Progenitor cell of endocrine pancreas (in vitro differentiated cells): Measurements from ENCODE around the gene YJU2. TPM values are rescaled to one million over a fixed set of nuclear protein-coding genes. Genes with fewer than 3 reads are reported as not detected.

Experiments used
- DNase-seq: peaks from one replicate; pipeline ENCODE4 v3.0.0; 2021; ENCODE audit warnings: low spot score; ENCODE audit not compliant: unreplicated experiment
- H3K27ac Mint-ChIP-seq: 2 replicates; pipeline ENCODE4 v1.8.0; 2021; ENCODE audit warnings: mild to moderate bottlenecking, moderate library complexity, mixed read lengths
- H3K27me3 Mint-ChIP-seq: 2 replicates; pipeline ENCODE4 v1.8.0; 2021; ENCODE audit warnings: mixed read lengths
- H3K36me3 Mint-ChIP-seq: 2 replicates; pipeline ENCODE4 v1.8.0; 2022; ENCODE audit warnings: mixed read lengths; ENCODE audit not compliant: insufficient read depth
- H3K4me1 Mint-ChIP-seq: 2 replicates; pipeline ENCODE4 v1.8.0; 2021; ENCODE audit warnings: low read depth, mixed read lengths
- H3K4me3 Mint-ChIP-seq: 2 replicates; pipeline ENCODE4 v1.8.0; 2021; ENCODE audit warnings: low read depth, mild to moderate bottlenecking, moderate library complexity, mixed read lengths
- H3K9me3 Mint-ChIP-seq: 2 replicates; pipeline ENCODE4 v1.8.0; 2021; ENCODE audit warnings: low read depth, mixed read lengths
- total RNA-seq: library from RNA; stranded (reverse); gene quantifications from 2 replicates; pipeline ENCODE4 v1.2.1, GENCODE V29; 2021
- TF ChIP-seq, protein P1 (sequence below): fragments of 200-600 bp; sonication (generic); IDR thresholded peaks from one replicate; pipeline ENCODE4 v1.5.0; 2021; ENCODE audit warnings: antibody characterized with exemption, mild to moderate bottlenecking; ENCODE audit not compliant: unreplicated experiment

YJU2 gene
- total RNA-seq, 1 donor from 2014 or later: 23.9 TPM

DNA sequence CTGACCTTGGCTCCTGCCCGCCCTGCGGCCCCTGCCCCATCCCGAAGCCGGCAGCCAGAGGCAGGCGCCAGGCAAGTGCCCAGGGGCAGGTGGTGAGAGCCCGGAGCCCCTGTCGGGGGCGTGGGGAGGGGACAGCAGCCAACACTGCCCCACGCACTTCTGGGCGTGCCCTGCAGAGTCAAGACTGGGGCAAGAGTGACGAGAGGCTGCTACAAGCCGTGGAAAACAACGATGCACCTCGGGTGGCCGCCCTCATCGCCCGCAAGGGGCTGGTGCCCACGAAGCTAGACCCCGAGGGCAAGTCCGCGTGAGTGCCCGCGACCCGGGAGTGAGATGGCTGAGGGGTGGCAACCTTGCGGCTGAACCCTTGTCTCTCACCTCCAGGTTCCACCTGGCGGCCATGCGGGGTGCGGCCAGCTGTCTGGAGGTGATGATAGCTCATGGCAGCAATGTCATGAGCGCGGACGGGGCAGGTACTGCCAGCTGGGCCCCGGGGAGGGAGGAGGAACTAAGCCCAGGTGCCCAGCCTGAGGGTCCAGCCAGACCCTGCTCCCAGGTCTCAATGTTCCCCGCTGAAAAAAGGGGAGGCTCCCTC lies 47.1 kb upstream of the YJU2 start:
- Mint-ChIP-seq H3K4me3 (no peak overlapping the region), H3K27me3 (peaks cover 81% of the 10 kb centered on the region), H3K36me3 (no peaks in the 10 kb centered on the region), H3K4me1 (peaks cover 2% of the 10 kb centered on the region), H3K9me3 (peaks cover 7% of the 10 kb centered on the region), H3K27ac (no peak overlapping the region)
- DNase-seq: no peak
- TF ChIP-seq, protein P1, sequence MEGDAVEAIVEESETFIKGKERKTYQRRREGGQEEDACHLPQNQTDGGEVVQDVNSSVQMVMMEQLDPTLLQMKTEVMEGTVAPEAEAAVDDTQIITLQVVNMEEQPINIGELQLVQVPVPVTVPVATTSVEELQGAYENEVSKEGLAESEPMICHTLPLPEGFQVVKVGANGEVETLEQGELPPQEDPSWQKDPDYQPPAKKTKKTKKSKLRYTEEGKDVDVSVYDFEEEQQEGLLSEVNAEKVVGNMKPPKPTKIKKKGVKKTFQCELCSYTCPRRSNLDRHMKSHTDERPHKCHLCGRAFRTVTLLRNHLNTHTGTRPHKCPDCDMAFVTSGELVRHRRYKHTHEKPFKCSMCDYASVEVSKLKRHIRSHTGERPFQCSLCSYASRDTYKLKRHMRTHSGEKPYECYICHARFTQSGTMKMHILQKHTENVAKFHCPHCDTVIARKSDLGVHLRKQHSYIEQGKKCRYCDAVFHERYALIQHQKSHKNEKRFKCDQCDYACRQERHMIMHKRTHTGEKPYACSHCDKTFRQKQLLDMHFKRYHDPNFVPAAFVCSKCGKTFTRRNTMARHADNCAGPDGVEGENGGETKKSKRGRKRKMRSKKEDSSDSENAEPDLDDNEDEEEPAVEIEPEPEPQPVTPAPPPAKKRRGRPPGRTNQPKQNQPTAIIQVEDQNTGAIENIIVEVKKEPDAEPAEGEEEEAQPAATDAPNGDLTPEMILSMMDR: peak; percentile 51

DNA sequence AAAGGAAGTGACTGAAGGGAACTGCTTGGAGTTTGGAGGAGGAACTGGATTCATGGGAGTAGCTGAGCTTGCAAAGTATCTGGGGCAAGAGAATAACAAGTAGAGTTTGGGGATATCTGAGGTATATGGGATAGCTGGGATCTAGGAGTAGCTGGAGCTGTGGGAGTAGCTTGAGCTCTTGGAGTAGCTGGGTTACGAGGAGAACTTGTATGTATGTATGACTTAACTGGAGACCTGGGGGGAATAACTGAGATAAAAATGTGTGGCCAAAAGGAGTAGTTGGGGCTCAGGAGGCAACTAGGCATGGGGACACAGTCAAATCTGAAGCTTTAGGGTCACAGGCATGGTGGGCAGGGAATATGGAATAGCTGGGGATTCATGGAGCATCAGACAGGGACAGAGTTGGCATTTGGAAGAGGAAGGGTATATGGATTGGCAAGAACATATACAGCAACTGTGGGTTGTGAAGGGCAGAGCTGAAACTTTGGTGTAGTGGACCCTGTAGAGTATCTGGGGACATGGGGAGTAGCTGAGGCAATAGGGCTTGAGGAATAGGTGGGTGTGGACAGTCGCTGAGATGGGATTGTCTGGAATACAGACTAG lies 45.8 kb upstream of the YJU2 start:
- no peak for DNase-seq
- Mint-ChIP-seq H3K9me3 (peaks cover 7% of the 10 kb centered on the region), H3K27ac (peak overlapping the region; percentile 26), H3K4me1 (peaks cover 2% of the 10 kb centered on the region), H3K36me3 (no peaks in the 10 kb centered on the region), H3K27me3 (peaks cover 69% of the 10 kb centered on the region), H3K4me3 (no peak overlapping the region)
- TF ChIP-seq, protein P1: no peak

DNA sequence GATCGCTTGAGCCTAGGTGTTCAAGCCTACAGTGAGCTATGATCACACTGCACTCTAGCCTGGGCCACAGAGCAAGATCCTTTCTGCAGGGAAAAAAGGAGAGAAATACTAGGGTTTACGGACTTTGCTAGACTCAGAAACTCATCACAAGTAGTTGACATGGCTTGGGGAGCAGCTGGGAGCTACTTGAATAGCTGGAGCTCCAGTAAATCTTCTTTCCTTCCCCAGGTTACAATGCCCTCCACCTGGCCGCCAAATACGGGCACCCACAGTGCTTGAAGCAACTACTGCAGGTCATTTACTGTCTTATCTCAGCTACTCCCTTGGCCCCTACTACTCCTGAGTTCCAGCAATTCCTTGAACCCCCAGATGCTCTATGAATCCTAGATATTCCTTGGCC lies 45.1 kb upstream of the YJU2 start:
- peaks cover 61% of the 10 kb centered on the region for H3K27me3 Mint-ChIP-seq
- TF ChIP-seq, protein P1: no peak

DNA sequence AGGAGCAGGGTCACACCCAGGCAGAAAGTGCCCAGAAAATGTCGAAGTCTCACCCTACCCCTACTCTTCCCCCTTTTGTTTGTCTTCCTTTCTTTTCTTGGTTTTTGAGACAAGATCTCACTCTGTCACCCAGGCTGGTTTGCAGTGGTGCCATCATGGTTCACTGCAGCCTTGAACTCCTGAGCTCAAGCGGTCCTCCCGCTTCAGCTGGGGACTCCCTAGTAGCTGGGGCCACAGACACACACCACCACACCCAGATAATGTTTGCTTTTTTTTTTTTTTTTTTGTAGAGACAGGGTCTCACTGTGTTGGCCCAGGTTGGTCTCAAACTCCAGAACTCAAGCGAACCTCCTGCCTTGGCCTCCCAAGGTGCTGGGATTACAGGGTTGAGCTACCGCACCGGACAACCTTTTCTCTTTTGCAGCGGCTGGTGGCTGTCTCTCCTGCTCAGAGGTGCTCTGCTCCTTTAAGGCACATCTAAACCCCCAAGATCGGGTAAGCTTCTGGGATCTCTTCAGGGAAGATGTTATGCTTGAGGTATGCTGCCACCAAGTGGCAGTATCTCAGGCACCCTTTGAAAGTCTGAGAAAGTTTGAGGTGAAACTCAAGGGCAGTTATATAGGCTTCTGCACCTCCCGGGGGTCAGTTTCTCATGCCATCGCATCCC lies 39.9 kb upstream of the YJU2 start:
- DNase-seq: no peak
- no peaks in the 10 kb centered on the region for H3K4me1 Mint-ChIP-seq
- H3K4me3 Mint-ChIP-seq: no peak overlapping the region

More for the DNA sequence above, 45.1 kb upstream of the YJU2 start:
- Mint-ChIP-seq H3K9me3 (peaks cover 7% of the 10 kb centered on the region), H3K4me1 (peaks cover 2% of the 10 kb centered on the region), H3K4me3 (no peak overlapping the region), H3K27ac (no peak overlapping the region), H3K36me3 (no peaks in the 10 kb centered on the region)
- DNase-seq: no peak

More for the DNA sequence above, 39.9 kb upstream of the YJU2 start:
- peaks cover 17% of the 10 kb centered on the region for H3K27me3 Mint-ChIP-seq
- no peaks in the 10 kb centered on the region for H3K36me3 Mint-ChIP-seq
- H3K27ac Mint-ChIP-seq: no peak overlapping the region
- no peaks in the 10 kb centered on the region for H3K9me3 Mint-ChIP-seq
- TF ChIP-seq, protein P1: no peak
